ENCODE measurements around the gene VCAN. TPM values are rescaled to one million over a fixed set of nuclear protein-coding genes. Genes with fewer than 3 reads are reported as not detected.
A peak's percentile ranks its signal among the peaks of the same experiment; 100 is the strongest.

Gene VCAN
- total and polyA plus RNA-seq, 3 donors from 2014 or later = 15.7 to 23.4 (median 22.8) TPM

DNA sequence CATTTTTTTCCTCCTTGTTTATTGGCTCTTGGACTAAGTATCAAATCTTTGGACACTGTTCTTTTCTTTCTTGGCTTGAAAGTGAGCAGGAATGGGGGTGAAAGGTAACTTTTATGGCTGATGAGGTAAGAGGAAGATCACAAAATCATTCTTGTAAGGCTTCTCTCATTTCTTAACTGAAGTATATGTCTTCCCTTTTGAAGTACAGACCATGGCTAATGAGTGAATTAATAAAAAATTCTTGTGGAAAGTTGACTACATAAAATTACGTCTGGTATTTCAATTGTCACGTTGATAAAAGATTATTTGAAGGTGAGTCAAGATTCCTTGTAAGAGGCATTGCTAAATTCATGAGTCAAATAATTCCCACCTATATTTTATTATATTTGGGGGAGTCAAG, 25.1 kb downstream of the VCAN start:
- WGBS, 2 donors = 94 to 96% methylated on average over 2 of the region's 2 CpGs

DNA sequence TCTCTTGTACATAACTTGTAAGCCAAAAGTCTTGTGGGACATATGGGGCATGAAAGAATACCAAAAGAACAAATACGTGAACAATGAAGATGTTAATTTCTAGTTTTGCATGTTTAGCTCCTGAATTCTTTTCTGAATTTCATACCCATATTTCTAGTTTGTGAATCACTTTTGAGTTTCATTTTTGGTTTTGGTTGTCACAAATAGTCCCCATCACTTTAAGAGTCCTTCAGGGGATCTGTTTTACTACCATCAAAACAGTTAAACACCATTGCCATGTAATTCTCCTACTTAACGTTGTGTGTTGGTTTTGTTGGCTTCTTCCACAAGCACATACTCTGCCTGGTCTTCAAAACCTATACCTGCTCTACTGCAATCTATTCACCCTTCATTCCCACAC, 27.0 kb downstream of the VCAN start:
- WGBS, 2 donors = 86 to 90% methylated on average over 2 of the region's 2 CpGs
- Histone ChIP-seq H3K4me1 (no peaks in the 10 kb centered on the region), H3K4me3 (no peak overlapping the region), H3K36me3 (ENCODE audit: low read depth, missing control alignments) (no peaks in the 10 kb centered on the region), H3K27me3 (no peaks in the 10 kb centered on the region), H3K9me3 (no peaks in the 10 kb centered on the region), H3K27ac (no peak overlapping the region)
- no peak for DNase-seq
- intact Hi-C loops (cut with DNase I; ENCODE audit: low total_unique reads) = no loop called here
- TF ChIP-seq POLR2A (IDR thresholded peaks at IDR 0.05) = no peak
- TF ChIP-seq, protein P1, sequence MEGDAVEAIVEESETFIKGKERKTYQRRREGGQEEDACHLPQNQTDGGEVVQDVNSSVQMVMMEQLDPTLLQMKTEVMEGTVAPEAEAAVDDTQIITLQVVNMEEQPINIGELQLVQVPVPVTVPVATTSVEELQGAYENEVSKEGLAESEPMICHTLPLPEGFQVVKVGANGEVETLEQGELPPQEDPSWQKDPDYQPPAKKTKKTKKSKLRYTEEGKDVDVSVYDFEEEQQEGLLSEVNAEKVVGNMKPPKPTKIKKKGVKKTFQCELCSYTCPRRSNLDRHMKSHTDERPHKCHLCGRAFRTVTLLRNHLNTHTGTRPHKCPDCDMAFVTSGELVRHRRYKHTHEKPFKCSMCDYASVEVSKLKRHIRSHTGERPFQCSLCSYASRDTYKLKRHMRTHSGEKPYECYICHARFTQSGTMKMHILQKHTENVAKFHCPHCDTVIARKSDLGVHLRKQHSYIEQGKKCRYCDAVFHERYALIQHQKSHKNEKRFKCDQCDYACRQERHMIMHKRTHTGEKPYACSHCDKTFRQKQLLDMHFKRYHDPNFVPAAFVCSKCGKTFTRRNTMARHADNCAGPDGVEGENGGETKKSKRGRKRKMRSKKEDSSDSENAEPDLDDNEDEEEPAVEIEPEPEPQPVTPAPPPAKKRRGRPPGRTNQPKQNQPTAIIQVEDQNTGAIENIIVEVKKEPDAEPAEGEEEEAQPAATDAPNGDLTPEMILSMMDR (IDR thresholded peaks at IDR 0.05) = no peak

More for the DNA sequence above, 25.1 kb downstream of the VCAN start:
- Histone ChIP-seq H3K4me1 (no peaks in the 10 kb centered on the region), H3K9me3 (no peaks in the 10 kb centered on the region), H3K4me3 (no peak overlapping the region), H3K27me3 (no peaks in the 10 kb centered on the region), H3K27ac (no peak overlapping the region), H3K36me3 (ENCODE audit: low read depth, missing control alignments) (no peaks in the 10 kb centered on the region)
- DNase-seq = no peak
- intact Hi-C loops (cut with DNase I; ENCODE audit: low total_unique reads) = no loop called here
- TF ChIP-seq POLR2A (IDR thresholded peaks at IDR 0.05) = no peak
- TF ChIP-seq, protein P1 (IDR thresholded peaks at IDR 0.05) = no peak

DNA sequence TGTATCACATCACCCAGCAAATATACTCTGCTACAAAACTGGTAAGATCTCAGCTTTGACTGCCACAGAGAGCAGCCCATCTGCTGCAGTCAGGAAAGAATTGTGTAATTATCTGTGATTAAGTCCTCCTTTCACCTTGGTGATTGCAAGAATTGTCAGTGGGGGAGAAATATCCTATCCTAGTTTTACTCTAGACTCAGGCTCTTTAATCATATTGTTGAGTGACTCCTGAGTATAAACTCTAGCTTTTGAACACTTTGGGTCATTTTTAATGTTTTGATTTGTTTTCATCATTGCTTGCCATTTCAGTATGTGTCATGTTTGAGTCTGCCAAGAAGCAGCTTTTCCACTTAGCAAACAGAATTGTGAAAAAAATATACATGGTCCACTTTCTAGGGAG, 32.1 kb downstream of the VCAN start:
- H3K27me3 ChIP-seq = no peaks in the 10 kb centered on the region

DNA sequence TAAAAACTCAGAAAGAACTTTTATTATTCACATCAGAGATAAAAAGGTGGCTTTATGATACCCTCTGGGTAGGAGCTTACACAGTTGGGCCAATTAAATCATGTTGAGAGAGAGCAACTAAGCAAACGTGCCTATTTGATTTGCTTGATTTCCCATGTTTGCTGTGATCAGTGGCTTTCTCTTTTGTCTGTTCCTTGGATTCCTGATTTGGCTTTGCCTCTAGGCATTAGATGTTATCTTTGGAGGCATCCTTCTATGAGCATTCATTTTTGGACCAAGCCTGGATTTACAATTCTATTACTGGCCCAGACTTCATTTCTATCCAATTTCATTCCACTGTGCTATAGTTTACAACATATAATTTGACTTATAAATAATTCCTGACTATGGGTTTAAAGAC, 35.9 kb downstream of the VCAN start:
- Histone ChIP-seq H3K27ac (no peak overlapping the region), H3K4me3 (no peak overlapping the region), H3K4me1 (no peaks in the 10 kb centered on the region), H3K36me3 (ENCODE audit: low read depth, missing control alignments) (no peaks in the 10 kb centered on the region), H3K9me3 (no peaks in the 10 kb centered on the region), H3K27me3 (no peaks in the 10 kb centered on the region)
- no peak for TF ChIP-seq POLR2A (IDR thresholded peaks at IDR 0.05)
- TF ChIP-seq, protein P1 (IDR thresholded peaks at IDR 0.05) = no peak
- intact Hi-C loops (cut with DNase I; ENCODE audit: low total_unique reads) = no loop called here
- 56 to 68% methylated on average over 1 of the region's 1 CpG for WGBS, 2 donors
- no peak for DNase-seq

More for the DNA sequence above, 32.1 kb downstream of the VCAN start:
- intact Hi-C loops (cut with DNase I; ENCODE audit: low total_unique reads) = no loop called here
- no peak overlapping the region for H3K27ac ChIP-seq
- no peaks in the 10 kb centered on the region for H3K9me3 ChIP-seq
- TF ChIP-seq, protein P1 (IDR thresholded peaks at IDR 0.05) = no peak
- TF ChIP-seq POLR2A (IDR thresholded peaks at IDR 0.05) = no peak
- H3K4me3 ChIP-seq = no peak overlapping the region
- H3K4me1 ChIP-seq = no peaks in the 10 kb centered on the region
- no peaks in the 10 kb centered on the region for H3K36me3 ChIP-seq (ENCODE audit: low read depth, missing control alignments)
- no peak for DNase-seq

DNA sequence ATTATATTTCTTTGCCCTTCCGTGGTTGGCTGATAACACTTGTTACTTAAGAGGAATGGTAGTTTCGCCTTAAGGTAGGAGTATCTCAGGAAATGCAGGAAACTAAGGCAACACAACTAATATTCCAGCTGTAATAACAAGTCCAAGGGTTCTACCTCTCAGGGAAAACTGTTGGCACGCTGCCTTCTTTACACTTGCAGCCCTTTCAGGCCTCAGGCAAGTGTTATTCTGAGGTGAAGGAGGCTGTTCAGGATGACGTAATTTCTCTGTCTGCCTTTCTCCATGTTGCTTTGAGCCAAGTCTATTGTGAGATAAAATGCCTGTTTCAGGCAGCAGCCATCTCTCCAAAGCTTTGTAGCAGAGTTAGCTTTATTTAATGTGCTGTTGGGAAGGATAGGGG, 38.0 kb downstream of the VCAN start:
- intact Hi-C loops (cut with DNase I; ENCODE audit: low total_unique reads) = no loop called here
- Histone ChIP-seq H3K36me3 (ENCODE audit: low read depth, missing control alignments) (no peaks in the 10 kb centered on the region), H3K27ac (peak overlapping the region in 1 of 2 donors; percentile 38), H3K27me3 (no peaks in the 10 kb centered on the region), H3K4me3 (no peak overlapping the region), H3K4me1 (peaks cover 7% of the 10 kb centered on the region), H3K9me3 (no peaks in the 10 kb centered on the region)
- WGBS, 2 donors = 32 to 47% methylated on average over 4 of the region's 4 CpGs
- DNase-seq = peak; percentile 14
- TF ChIP-seq, protein P1 (IDR thresholded peaks at IDR 0.05) = no peak
- TF ChIP-seq POLR2A (IDR thresholded peaks at IDR 0.05) = no peak
